C4-2B (cell line): Measurements from ENCODE around the gene HIF1A.

Experiments
- H3K27ac ChIP-seq: fragments of 450-650 bp; 2 replicates; pipeline ENCODE4 v1.5.1; 2017
- ZFX ChIP-seq: fragments of 450-650 bp; IDR thresholded peaks from 2 replicates; pipeline ENCODE4 v1.6.1; 2017
- TF ChIP-seq, protein P1 (sequence below): fragments of 450-650 bp; conservative IDR thresholded peaks from 2 replicates; pipeline ENCODE4 v1.5.1; 2017; ENCODE audit warnings: mild to moderate bottlenecking

The HIF1A gene

DNA sequence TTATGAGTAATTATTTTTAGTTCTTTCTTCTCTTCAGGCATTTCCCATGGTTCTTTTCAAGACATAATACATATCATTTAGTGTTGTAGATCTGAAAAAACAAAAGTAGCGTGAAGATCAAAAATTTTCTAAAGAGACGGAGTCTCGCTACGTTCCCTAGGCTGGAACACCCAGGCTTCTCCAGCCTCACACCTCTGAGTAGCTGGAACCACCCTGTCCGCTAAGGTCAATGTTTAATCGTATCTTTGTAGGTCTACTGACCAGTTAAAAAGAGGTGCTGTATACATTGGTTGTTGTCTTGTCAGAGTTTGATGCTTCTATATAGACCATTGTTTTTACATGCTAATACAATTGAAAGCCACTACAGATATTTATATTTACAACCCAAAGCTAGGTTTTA, 1.3 kb upstream of the HIF1A start:
- H3K27ac ChIP-seq: no peak overlapping the region
- TF ChIP-seq, protein P1, sequence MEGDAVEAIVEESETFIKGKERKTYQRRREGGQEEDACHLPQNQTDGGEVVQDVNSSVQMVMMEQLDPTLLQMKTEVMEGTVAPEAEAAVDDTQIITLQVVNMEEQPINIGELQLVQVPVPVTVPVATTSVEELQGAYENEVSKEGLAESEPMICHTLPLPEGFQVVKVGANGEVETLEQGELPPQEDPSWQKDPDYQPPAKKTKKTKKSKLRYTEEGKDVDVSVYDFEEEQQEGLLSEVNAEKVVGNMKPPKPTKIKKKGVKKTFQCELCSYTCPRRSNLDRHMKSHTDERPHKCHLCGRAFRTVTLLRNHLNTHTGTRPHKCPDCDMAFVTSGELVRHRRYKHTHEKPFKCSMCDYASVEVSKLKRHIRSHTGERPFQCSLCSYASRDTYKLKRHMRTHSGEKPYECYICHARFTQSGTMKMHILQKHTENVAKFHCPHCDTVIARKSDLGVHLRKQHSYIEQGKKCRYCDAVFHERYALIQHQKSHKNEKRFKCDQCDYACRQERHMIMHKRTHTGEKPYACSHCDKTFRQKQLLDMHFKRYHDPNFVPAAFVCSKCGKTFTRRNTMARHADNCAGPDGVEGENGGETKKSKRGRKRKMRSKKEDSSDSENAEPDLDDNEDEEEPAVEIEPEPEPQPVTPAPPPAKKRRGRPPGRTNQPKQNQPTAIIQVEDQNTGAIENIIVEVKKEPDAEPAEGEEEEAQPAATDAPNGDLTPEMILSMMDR: no peak
- no peak for TF ChIP-seq ZFX

DNA sequence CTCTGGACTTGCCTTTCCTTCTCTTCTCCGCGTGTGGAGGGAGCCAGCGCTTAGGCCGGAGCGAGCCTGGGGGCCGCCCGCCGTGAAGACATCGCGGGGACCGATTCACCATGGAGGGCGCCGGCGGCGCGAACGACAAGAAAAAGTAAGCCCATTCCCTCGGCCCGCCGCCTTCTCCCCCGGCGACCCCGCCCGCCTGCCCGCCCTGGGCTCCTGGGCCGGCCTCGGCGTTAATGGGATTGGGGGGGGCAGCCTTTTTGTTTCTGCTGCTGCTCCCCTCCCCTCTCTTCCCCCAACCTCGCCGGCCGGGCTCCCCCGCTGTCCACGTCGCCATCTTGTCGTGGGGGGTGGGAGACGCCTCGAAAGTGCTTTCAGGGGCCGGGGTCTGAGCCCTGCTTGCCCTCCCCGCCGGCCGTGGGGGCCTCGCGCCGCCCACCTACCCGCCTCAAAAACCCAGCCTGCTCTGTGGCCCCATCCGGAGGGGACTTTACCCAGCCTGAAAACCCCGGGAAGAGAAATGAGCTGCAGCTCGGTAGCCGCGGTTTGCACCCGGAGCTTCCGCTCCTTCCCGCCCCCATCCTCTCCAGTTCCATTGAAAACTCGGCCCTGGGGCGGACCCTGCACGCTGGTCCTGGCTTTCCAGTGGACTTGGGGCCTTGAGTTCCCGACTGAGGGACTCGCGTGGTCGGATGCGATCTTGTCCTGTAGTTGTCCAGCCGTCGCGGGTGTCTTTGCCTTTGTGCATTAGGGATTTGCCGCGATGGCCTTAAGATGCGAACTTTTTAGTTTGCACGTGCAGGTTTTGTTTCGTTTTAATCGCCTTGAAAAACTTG, 598 bp downstream of the HIF1A start:
- H3K27ac ChIP-seq: peak overlapping the region; percentile 91
- TF ChIP-seq ZFX: peak; percentile 66
- TF ChIP-seq, protein P1: no peak

DNA sequence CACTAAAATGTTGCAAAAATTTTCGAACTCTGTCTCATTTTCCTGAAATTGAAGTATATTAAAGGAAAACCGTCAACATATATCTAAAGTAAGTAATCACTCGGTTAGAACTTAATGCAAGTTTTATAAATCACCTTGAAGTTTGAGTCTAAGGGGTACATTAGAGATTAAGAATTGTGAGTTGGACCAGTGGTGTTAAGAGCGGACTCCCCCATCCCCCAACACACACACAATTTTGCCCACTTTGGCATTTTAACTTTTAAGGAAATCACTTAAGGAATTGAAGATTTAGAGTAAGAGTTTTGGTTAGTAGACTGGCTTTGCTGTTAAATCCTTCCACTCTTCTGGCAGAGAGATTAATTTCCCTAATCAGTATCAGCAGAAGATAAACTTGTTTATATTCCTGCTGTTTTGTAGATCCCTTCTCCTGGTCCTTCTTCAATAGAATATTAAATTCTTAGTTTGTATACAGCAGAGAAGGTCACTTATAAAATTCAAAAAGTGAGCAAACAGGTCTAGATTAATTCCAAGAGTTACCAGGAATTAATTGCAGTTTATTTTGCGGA, 1.5 kb downstream of the HIF1A start:
- TF ChIP-seq ZFX: no peak
- TF ChIP-seq, protein P1: no peak
- H3K27ac ChIP-seq: no peak overlapping the region

DNA sequence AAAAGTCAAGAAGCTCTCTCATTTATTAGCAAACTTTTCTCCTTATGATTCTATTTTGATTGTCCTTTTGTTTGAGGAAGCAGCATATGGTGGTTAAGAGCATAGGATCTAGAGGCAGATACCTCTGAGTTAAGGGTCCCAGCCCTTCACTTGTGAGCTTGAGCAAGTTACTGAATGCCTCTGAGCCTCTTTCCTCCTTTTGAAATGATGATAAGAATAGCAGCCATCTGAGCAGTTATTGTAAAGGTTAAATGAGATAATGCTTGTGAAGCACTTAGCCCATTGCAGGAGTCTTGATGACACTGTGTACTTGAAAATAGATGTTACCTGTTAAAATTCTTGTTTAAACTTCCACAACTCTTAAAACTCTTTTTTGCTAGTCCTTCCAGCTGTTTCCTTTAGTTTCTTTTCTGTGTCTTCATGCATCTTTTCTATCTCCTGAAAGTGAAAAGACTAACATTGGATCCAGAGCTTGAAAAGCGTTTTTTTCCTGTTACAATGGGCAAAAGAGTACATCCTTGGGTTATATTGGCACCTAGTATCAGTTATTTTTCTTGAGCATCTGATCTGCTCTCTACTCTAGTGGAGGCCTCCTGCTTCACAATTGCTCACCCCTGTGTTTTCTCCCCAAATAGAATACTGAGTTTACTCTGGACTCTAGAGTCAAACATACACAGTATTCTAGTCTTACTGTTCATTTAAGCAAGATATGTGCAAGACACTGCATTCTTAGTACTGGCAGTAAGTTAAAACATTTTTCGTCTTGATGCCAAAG, 3.1 kb downstream of the HIF1A start:
- no peak for TF ChIP-seq ZFX
- TF ChIP-seq, protein P1: no peak
- no peak overlapping the region for H3K27ac ChIP-seq

DNA sequence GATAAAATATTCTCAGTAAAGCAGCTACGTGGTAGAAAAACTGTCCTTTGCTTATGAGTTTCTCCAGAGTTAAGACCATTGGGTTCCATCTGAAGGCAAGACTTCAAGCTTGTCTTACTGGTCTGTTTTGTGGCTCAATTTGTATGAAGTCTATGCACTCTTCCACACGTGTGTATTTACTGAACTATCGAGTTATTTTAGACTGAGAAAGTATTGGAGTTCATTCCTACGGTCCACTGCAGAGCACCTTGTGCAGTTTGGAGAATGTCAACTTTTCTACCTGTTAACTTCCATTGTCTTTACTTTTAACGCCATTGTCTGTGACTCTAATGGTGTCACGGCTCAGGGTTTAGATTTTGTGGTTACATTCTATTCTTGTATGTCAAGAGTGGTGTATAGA, 3.7 kb downstream of the HIF1A start:
- H3K27ac ChIP-seq: no peak overlapping the region
- TF ChIP-seq, protein P1: no peak
- no peak for TF ChIP-seq ZFX

DNA sequence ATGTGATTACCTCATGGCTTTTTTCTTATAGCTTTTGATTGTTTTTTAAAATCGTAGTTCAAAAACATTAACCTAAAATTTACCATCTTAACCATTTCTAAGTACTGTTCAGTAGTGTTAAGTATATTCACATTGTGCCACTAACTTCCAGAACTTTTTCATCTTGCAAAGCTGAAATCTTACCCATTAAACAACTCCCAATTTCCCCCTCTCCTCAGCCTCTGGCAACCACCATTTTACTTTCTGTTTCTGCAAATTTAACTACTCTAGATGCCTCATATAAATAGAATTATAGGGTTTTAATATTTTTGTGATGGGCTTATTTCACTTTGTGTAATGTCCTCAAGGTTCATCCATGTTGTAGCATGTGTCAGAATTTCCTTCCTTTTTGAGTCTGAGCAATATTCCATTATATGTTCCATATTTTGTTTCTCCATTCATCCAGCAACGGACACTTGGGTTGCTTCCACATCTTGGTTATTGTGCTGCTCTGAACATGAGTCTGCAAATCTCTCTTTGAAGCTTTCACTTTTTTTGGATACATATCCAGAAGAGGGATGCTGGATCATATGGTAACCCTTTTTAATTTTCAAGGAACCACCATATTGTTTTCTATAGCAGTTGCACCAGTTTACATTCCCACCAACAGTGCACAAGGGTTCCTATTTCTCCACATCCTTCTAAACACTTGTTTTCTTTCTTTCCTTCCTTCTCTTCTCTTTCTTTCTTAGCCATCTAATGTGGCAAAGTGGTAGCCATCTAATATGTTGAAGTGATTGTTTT, 5.0 kb downstream of the HIF1A start:
- TF ChIP-seq, protein P1: no peak
- TF ChIP-seq ZFX: no peak
- H3K27ac ChIP-seq: no peak overlapping the region
